Measurements from ENCODE around the gene LCLAT1. TPM values are rescaled to one million over a fixed set of nuclear protein-coding genes. Genes with fewer than 3 reads are reported as not detected.

The LCLAT1 gene
- polyA plus RNA-seq, 1 donor (not counting 4 experiments of a cell fraction or from before 2014, with no cell fraction given): 17.1 TPM

- no peaks in the 10 kb centered on the region for H4K20me1 ChIP-seq (ENCODE audit: control insufficient read depth, extremely low read depth, insufficient read depth, low read length)
- H3K9me3 ChIP-seq (ENCODE audit: control insufficient read depth, low read depth, low read length): no peaks in the 10 kb centered on the region
- no peak for FAIRE-seq
- dilution Hi-C loops (cut with MboI; ENCODE audit: extremely low pct_ligation_motif_present, low sequenced_read_pairs): no loop called here
- no peak overlapping the region for H3K9ac ChIP-seq (ENCODE audit: control insufficient read depth, extremely low read depth, insufficient read depth, low read length)
- no peak overlapping the region for H3K27ac ChIP-seq (ENCODE audit: control insufficient read depth, insufficient read depth, low read length)
- H3K36me3 ChIP-seq (ENCODE audit: control insufficient read depth in 2 of 2, extremely low read depth in 1 of 2, insufficient read depth in 2 of 2, low read length in 2 of 2): no peaks in the 10 kb centered on the region
- no peak overlapping the region for H2AFZ ChIP-seq (ENCODE audit: control insufficient read depth, low read length)
- no peak overlapping the region for H3K4me2 ChIP-seq (ENCODE audit: control insufficient read depth, extremely low read depth, insufficient read depth, low read depth, low read length)
- peaks cover 16% of the 10 kb centered on the region for H3K4me1 ChIP-seq (ENCODE audit: control insufficient read depth, extremely low read depth, insufficient read depth, low read length)
- no peak overlapping the region for H3K4me3 ChIP-seq (ENCODE audit: control insufficient read depth in 2 of 3, extremely low read depth in 1 of 3, insufficient read depth in 2 of 3, low read depth in 1 of 3, low read length in 3 of 3)
- TF ChIP-seq CTCF (optimal IDR thresholded peaks at IDR 0.05 in 1 of 3, IDR thresholded peaks at IDR 0.05 in 1 of 3, conservative IDR thresholded peaks at IDR 0.05 in 1 of 3; ENCODE audit: extremely low read depth in 1 of 3, insufficient read depth in 2 of 3, low read length in 3 of 3) (no peak), EZH2 (IDR thresholded peaks at IDR 0.05; ENCODE audit: low read length) (no peak)
- no peaks in the 10 kb centered on the region for H3K79me2 ChIP-seq (ENCODE audit: control insufficient read depth, insufficient read depth, low read length)
- no peaks in the 10 kb centered on the region for H3K27me3 ChIP-seq (ENCODE audit: control insufficient read depth, extremely low read depth, insufficient read depth, low read length)
- H3K9me1 ChIP-seq (ENCODE audit: control insufficient read depth, extremely low read depth, insufficient read depth, low read length): no peaks in the 10 kb centered on the region
- no peak for DNase-seq (ENCODE audit: low read depth, low spot score)
Measured at GRCh38 chr2:30421026-30421603, 25.9 kb upstream of the LCLAT1 start.

GRCh38 chr2:30421604-30422443 lies 25.2 kb upstream of the LCLAT1 start:
- Histone ChIP-seq H4K20me1 (ENCODE audit: control insufficient read depth, extremely low read depth, insufficient read depth, low read length) (no peaks in the 10 kb centered on the region), H3K36me3 (ENCODE audit: control insufficient read depth in 2 of 2, extremely low read depth in 1 of 2, insufficient read depth in 2 of 2, low read length in 2 of 2) (no peaks in the 10 kb centered on the region), H3K9ac (ENCODE audit: control insufficient read depth, extremely low read depth, insufficient read depth, low read length) (no peak overlapping the region), H3K4me1 (ENCODE audit: control insufficient read depth, extremely low read depth, insufficient read depth, low read length) (peaks cover 16% of the 10 kb centered on the region), H3K9me1 (ENCODE audit: control insufficient read depth, extremely low read depth, insufficient read depth, low read length) (no peaks in the 10 kb centered on the region), H3K4me2 (ENCODE audit: control insufficient read depth, extremely low read depth, insufficient read depth, low read depth, low read length) (peak overlapping the region; percentile 64), H3K9me3 (ENCODE audit: control insufficient read depth, low read depth, low read length) (no peaks in the 10 kb centered on the region), H3K4me3 (ENCODE audit: control insufficient read depth in 2 of 3, extremely low read depth in 1 of 3, insufficient read depth in 2 of 3, low read depth in 1 of 3, low read length in 3 of 3) (no peak overlapping the region), H3K27ac (ENCODE audit: control insufficient read depth, insufficient read depth, low read length) (no peak overlapping the region), H3K27me3 (ENCODE audit: control insufficient read depth, extremely low read depth, insufficient read depth, low read length) (no peaks in the 10 kb centered on the region), H2AFZ (ENCODE audit: control insufficient read depth, low read length) (peak overlapping the region; percentile 23), H3K79me2 (ENCODE audit: control insufficient read depth, insufficient read depth, low read length) (no peaks in the 10 kb centered on the region)
- FAIRE-seq (peak; percentile 26), DNase-seq (ENCODE audit: low read depth, low spot score) (no peak)
- dilution Hi-C loops (cut with MboI; ENCODE audit: extremely low pct_ligation_motif_present, low sequenced_read_pairs): no loop called here
- no peak for TF ChIP-seq CTCF (optimal IDR thresholded peaks at IDR 0.05 in 1 of 3, IDR thresholded peaks at IDR 0.05 in 1 of 3, conservative IDR thresholded peaks at IDR 0.05 in 1 of 3; ENCODE audit: extremely low read depth in 1 of 3, insufficient read depth in 2 of 3, low read length in 3 of 3)
- no peak for TF ChIP-seq EZH2 (IDR thresholded peaks at IDR 0.05; ENCODE audit: low read length)
